Neural crest cell (in vitro differentiated cells): Measurements from ENCODE around the gene HES4. TPM values are rescaled to one million over a fixed set of nuclear protein-coding genes. Genes with fewer than 3 reads are reported as not detected.

Experiments
- DNase-seq: peaks from one replicate; pipeline ENCODE4 v3.0.0; 2021; ENCODE audit warnings: low read depth, mixed read lengths, low spot score
- H3K27ac Mint-ChIP-seq: one replicate; pipeline ENCODE4 v1.8.0; 2021; ENCODE audit warnings: mild to moderate bottlenecking, mixed read lengths; ENCODE audit not compliant: unreplicated experiment
- H3K27me3 Mint-ChIP-seq: 2 replicates; pipeline ENCODE4 v1.8.0; 2021; ENCODE audit warnings: low read depth, mild to moderate bottlenecking, mixed read lengths
- H3K36me3 Mint-ChIP-seq: 2 replicates; pipeline ENCODE4 v1.8.0; 2021; ENCODE audit warnings: low read depth, mild to moderate bottlenecking, mixed read lengths
- H3K4me1 Mint-ChIP-seq: 2 replicates; pipeline ENCODE4 v1.8.0; 2021; ENCODE audit warnings: mixed read lengths
- H3K4me3 Mint-ChIP-seq: one replicate; pipeline ENCODE4 v1.8.0; 2021; ENCODE audit warnings: mild to moderate bottlenecking, mixed read lengths
- H3K9me3 Mint-ChIP-seq: 2 replicates; pipeline ENCODE4 v1.8.0; 2021; ENCODE audit warnings: mixed read lengths
- total RNA-seq: library from RNA; stranded (reverse); gene quantifications from 2 replicates; pipeline ENCODE4 v1.2.1, GENCODE V29; 2021
- TF ChIP-seq, protein P1 (sequence below): fragments of 200-600 bp; sonication (generic); conservative IDR thresholded peaks from 2 replicates; pipeline ENCODE4 v1.5.0; 2021; ENCODE audit warnings: antibody characterized with exemption, mild to moderate bottlenecking

HES4 gene
- total RNA-seq, 1 donor from 2014 or later: 35.7 TPM

DNA sequence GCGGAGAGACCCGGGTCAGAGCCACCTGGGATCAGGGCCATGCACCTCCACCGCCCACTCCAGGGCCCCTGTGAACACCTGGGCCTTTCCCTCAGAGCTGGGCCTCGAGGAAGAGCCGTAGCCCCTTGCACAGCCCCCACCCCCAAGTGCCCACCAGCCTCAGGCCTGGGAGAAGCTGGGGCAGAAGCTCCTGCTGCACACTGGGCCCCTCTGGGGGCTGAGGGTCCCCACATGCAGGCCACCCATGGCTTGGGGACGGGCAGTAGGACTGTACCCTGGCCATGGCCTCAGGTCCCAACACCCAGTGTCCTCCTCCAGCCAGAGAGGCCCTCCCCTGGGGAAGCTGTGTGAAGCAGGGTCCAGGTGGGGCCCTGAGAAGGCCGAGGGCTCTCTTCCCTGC is 47.3 kb downstream of the HES4 start:
- peaks cover 4% of the 10 kb centered on the region for H3K4me1 Mint-ChIP-seq
- no peaks in the 10 kb centered on the region for H3K27me3 Mint-ChIP-seq
- H3K9me3 Mint-ChIP-seq: no peaks in the 10 kb centered on the region
- no peak overlapping the region for H3K4me3 Mint-ChIP-seq
- no peak overlapping the region for H3K27ac Mint-ChIP-seq
- DNase-seq: no peak
- TF ChIP-seq, protein P1, sequence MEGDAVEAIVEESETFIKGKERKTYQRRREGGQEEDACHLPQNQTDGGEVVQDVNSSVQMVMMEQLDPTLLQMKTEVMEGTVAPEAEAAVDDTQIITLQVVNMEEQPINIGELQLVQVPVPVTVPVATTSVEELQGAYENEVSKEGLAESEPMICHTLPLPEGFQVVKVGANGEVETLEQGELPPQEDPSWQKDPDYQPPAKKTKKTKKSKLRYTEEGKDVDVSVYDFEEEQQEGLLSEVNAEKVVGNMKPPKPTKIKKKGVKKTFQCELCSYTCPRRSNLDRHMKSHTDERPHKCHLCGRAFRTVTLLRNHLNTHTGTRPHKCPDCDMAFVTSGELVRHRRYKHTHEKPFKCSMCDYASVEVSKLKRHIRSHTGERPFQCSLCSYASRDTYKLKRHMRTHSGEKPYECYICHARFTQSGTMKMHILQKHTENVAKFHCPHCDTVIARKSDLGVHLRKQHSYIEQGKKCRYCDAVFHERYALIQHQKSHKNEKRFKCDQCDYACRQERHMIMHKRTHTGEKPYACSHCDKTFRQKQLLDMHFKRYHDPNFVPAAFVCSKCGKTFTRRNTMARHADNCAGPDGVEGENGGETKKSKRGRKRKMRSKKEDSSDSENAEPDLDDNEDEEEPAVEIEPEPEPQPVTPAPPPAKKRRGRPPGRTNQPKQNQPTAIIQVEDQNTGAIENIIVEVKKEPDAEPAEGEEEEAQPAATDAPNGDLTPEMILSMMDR: no peak
- peaks cover 13% of the 10 kb centered on the region for H3K36me3 Mint-ChIP-seq

DNA sequence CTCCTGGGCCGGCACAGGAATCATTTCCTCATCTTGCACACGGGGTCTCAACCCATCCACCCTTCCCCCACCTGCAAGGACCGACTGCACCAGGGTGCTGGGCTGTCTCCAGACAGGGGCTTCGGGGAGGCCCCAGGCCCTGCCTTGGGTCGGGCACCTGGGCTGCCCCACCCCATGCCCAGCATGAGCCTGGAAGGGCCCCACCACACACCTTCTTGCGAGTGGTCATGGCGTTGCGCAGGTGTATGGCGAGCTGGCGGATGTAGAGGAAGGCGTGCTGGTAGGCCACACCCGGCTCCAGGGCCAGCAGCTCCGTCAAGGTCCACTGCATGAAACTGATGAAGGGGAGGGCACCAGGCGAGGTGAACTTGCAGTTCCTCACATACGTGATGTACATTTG is 47.7 kb downstream of the HES4 start:
- peaks cover 13% of the 10 kb centered on the region for H3K36me3 Mint-ChIP-seq
- H3K27me3 Mint-ChIP-seq: peaks cover 2% of the 10 kb centered on the region
- DNase-seq: no peak
- TF ChIP-seq, protein P1: no peak
- H3K4me1 Mint-ChIP-seq: no peaks in the 10 kb centered on the region
- no peaks in the 10 kb centered on the region for H3K9me3 Mint-ChIP-seq
- H3K4me3 Mint-ChIP-seq: no peak overlapping the region
- H3K27ac Mint-ChIP-seq: no peak overlapping the region

DNA sequence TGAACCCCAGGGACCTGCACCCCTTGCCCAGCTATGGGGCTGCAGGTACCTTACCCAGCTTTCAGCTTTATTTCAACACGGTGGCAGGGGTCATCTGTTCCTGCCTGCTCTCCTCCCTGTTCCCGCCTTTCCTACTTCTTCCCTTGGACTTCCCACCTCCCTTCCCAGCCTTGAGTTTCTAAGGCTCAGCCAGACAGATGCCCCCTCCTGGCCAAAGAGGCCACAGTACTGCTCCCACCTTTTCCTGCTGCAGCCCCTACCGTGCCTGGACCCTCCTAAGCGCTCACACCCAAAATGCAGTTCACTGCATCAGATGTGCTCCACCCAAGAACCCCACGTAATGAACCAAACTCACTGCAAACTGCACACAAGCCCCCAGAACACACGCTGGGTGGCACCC is 48.5 kb downstream of the HES4 start:
- H3K4me3 Mint-ChIP-seq: peak overlapping the region; percentile 70
- TF ChIP-seq, protein P1: peak; percentile 47

DNA sequence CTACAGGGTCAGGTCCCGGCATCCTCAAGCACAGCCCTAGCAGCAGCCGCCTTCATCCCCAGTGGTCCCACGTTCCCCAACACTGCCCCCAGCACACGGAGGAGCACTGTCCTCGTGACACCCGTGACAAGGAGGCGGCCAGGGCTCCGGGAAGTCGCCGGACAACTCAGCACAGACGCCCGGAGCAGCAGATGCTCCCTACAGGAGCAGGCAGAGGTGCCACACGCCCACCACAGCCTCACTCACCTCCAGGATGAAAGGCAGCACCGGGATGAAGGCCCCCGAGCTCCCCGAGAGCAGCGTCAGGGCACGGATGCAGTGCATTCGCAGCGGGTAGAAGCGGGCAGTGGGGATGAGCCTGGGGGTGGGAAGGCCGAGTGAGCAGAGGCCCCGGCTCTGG is 49.0 kb downstream of the HES4 start:
- TF ChIP-seq, protein P1: no peak
- DNase-seq: no peak
- Mint-ChIP-seq H3K9me3 (no peaks in the 10 kb centered on the region), H3K27ac (no peak overlapping the region), H3K4me3 (peak overlapping the region; percentile 49), H3K36me3 (peaks cover 13% of the 10 kb centered on the region), H3K27me3 (peaks cover 6% of the 10 kb centered on the region), H3K4me1 (no peaks in the 10 kb centered on the region)

More for the DNA sequence above, 48.5 kb downstream of the HES4 start:
- no peaks in the 10 kb centered on the region for H3K9me3 Mint-ChIP-seq
- no peak for DNase-seq
- no peak overlapping the region for H3K27ac Mint-ChIP-seq
- peaks cover 13% of the 10 kb centered on the region for H3K36me3 Mint-ChIP-seq
- H3K4me1 Mint-ChIP-seq: no peaks in the 10 kb centered on the region
- H3K27me3 Mint-ChIP-seq: peaks cover 4% of the 10 kb centered on the region

DNA sequence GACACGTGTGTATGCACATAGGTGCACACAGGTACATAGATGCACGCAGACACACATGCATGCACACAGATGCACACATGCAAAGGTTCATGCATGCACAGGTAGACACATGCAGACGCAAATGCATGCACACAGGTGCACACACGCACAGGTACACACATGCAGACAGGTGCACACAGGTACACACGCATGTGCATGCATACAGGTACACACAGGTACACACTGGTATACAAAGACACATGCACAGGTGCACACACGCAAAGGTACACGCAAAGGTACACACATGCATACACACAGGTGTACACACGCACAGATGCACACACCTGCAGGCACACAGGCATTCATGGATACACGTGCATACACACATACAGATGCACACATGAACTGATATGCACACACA is 49.6 kb downstream of the HES4 start:
- H3K9me3 Mint-ChIP-seq: no peaks in the 10 kb centered on the region
- no peaks in the 10 kb centered on the region for H3K4me1 Mint-ChIP-seq
- H3K27ac Mint-ChIP-seq: no peak overlapping the region
- peak overlapping the region; percentile 49 for H3K4me3 Mint-ChIP-seq
- DNase-seq: no peak
- H3K36me3 Mint-ChIP-seq: peaks cover 13% of the 10 kb centered on the region
- TF ChIP-seq, protein P1: no peak
- H3K27me3 Mint-ChIP-seq: peaks cover 11% of the 10 kb centered on the region

Other genes with a start within 250 kb of the HES4 start
- gene SAMD11, start 76.2 kb downstream of the HES4 start, total RNA-seq: 0.14 TPM in 1 of 2 replicates, not detected in the other
- gene NOC2L, start 40.8 kb downstream of the HES4 start, total RNA-seq: 95.4 and 106 TPM in 2 replicates
- 41.5 and 43.9 TPM in 2 replicates for gene KLHL17, start 39.5 kb downstream of the HES4 start, total RNA-seq
- not detected in 2 replicates for gene PLEKHN1, start 33.6 kb downstream of the HES4 start, total RNA-seq
- 0.11 TPM in 1 of 2 replicates, not detected in the other for gene PERM1, start 18.0 kb downstream of the HES4 start, total RNA-seq
- gene ISG15, start 13.4 kb upstream of the HES4 start, total RNA-seq: 17.4 and 22.3 TPM in 2 replicates
- 192 and 203 TPM in 2 replicates for gene AGRN, start 20.0 kb upstream of the HES4 start, total RNA-seq
- not detected in 2 replicates for gene RNF223, start 74.2 kb upstream of the HES4 start, total RNA-seq
- 26.1 and 26.2 TPM in 2 replicates for gene C1orf159, start 116.0 kb upstream of the HES4 start, total RNA-seq
- not detected in 2 replicates for gene TTLL10, start 173.8 kb upstream of the HES4 start, total RNA-seq
- gene TNFRSF18, start 206.5 kb upstream of the HES4 start, total RNA-seq: not detected in 2 replicates
- gene TNFRSF4, start 214.1 kb upstream of the HES4 start, total RNA-seq: 0.19 and 0.20 TPM in 2 replicates
- gene SDF4, start 231.9 kb upstream of the HES4 start, total RNA-seq: 76.1 and 93.8 TPM in 2 replicates
- 39.8 and 41.1 TPM in 2 replicates for gene B3GALT6, start 232.1 kb upstream of the HES4 start, total RNA-seq
- gene C1QTNF12, start 246.6 kb upstream of the HES4 start, total RNA-seq: 0.66 and 0.79 TPM in 2 replicates